ENCODE results near the gene FAM174B. TPM values are rescaled to one million over a fixed set of nuclear protein-coding genes. Genes with fewer than 3 reads are reported as not detected.

FAM174B gene
- 1.7 and 4.0 TPM in 2 replicates for total RNA-seq (ENCODE audit: low replicate concordance)

DNA sequence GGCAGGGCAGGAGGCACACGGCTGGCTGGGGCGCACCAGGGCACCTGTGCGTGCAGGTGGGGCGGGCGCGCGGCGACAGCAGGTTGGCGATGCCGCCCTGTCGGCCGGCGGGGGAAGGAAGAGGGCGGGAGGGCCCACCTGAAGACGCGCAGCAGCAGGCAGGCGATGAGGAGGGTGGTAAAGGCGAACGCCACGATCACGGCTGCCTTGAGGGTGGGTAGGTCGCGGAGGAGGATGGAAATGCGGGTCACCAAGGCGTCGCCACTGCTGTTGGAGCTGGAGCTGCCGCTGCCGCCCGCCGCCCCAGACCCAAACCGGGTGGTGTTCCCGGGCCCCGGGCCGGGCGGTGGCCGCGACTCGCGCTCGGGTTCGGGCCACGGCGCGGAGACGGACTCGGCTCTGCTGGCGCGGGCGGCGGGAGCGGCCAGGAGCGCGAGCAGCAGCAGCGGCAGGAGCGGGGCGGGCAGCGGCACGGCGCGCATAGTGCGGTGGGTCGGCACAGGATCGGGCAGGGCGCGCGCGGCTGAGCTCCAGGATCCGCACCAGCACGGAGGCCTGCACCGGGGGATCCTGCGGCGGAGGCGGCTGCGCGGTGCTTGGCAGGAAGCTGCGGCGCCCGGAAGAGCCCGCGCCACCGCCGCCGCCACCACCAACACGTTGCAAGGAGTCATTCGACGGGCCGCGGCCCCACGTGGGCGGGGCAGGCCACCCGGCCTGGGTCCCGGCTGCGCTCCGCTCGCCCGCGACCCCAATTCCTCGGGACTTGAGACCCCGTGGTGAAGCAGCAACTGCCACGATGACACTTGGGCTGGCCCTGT, at the start of gene FAM174B:
FAM174B (minus strand) TSS at position 598 of the 818 bp plus-strand sequence.

Other genes starting within 250 kb of the FAM174B start
- gene CHD2, start 244.5 kb upstream of the FAM174B start, total RNA-seq (ENCODE audit: low replicate concordance): 54.0 and 147 TPM in 2 replicates